GM12878 (cell line): ENCODE measurements around the gene STK16. TPM values are rescaled to one million over a fixed set of nuclear protein-coding genes. Genes with fewer than 3 reads are reported as not detected.

Experiments used
- ATAC-seq: fragments of 200-7000 bp; cut with Tn5 transposase; 3 replicates; pipeline ENCODE4 v1.9.1; 2020; ENCODE audit warnings: mild to moderate bottlenecking, moderate library complexity
- BruUV-seq: library from RNA; stranded (reverse); fragments of 400-500 nt; replicated peaks from 2 replicates; lab custom pipeline; 2021; lab: Mats Ljungman, UMichigan
- CTCF ChIA-PET: fragments of 300-600 bp; sonication (Branson Sonifier 250); formaldehyde crosslinking; extraction: SDS; loops from one replicate; lab custom pipeline; 2021; ENCODE audit warnings: inconsistent platforms; lab: Yijun Ruan, JAX
- POLR2A ChIA-PET: fragments of 350-600 bp; formaldehyde crosslinking; extraction: SDS; loops from one replicate; lab custom pipeline; 2021; ENCODE audit warnings: inconsistent platforms; lab: Charles Lee
- RAD21 ChIA-PET: fragments of 300-600 bp; sonication (Branson Sonifier 250); formaldehyde crosslinking; loops from one replicate; lab custom pipeline; 2023; ENCODE audit warnings: antibody characterized with exemption; ENCODE audit not compliant: unreplicated experiment; lab: Charles Lee
- SMC1A ChIA-PET: fragments of 300-600 bp; sonication (Branson Sonifier 250); formaldehyde crosslinking; loops from one replicate; lab custom pipeline; 2023; ENCODE audit not compliant: unreplicated experiment, uncharacterized antibody; lab: Charles Lee
- DNase-seq: peaks from one replicate; pipeline ENCODE4 v3.0.0-alpha.2; 2011; ENCODE audit warnings: low read depth, low spot score
- FAIRE-seq: peaks from 3 replicates; lab custom pipeline; 2011; peaks lifted over from hg19 to GRCh38; lab: Jason Lieb, UNC
- H2AFZ ChIP-seq: 2 replicates; pipeline ENCODE4 v1.6.0; 2011; ENCODE audit warnings: low read depth, low read length, control low read depth; ENCODE audit not compliant: control insufficient read depth
- H3K27ac ChIP-seq: 2 replicates; pipeline ENCODE4 v1.5.1; 2011; ENCODE audit warnings: control low read depth; ENCODE audit not compliant: control insufficient read depth, insufficient read depth
- H3K27me3 ChIP-seq, 2 experiments: replicated peaks in 1 of 2; 2 replicates each; pipeline versions ENCODE4 v1.6.0 to v1.6.1; 2011; ENCODE audit warnings: low read length in 1 of 2; ENCODE audit not compliant: control insufficient read depth in 2 of 2, insufficient read depth in 2 of 2
- H3K36me3 ChIP-seq, 2 experiments: 2 replicates each; pipeline ENCODE4 v1.5.1; 2011; ENCODE audit warnings: low read length in 1 of 2; ENCODE audit not compliant: control insufficient read depth in 2 of 2, insufficient read depth in 2 of 2
- H3K4me1 ChIP-seq: 2 replicates; pipeline ENCODE4 v1.6.1; 2011; ENCODE audit warnings: mild to moderate bottlenecking, low read length, moderate library complexity, mixed read lengths; ENCODE audit not compliant: control insufficient read depth, insufficient read depth
- H3K4me2 ChIP-seq: 2 replicates; pipeline ENCODE4 v1.6.0; 2011; ENCODE audit warnings: control low read depth; ENCODE audit not compliant: control insufficient read depth, insufficient read depth
- H3K4me3 ChIP-seq: fragments of 200-600 bp; sonication (generic); 2 replicates; pipeline ENCODE4 v1.5.1; 2016
- H3K79me2 ChIP-seq: 2 replicates; pipeline ENCODE4 v1.6.0; 2011; ENCODE audit warnings: low read length; ENCODE audit not compliant: control insufficient read depth, insufficient read depth
- H3K9ac ChIP-seq: 2 replicates; pipeline ENCODE4 v1.8.0; 2011; ENCODE audit warnings: low read length, control low read depth, mixed read lengths; ENCODE audit not compliant: control insufficient read depth, insufficient read depth
- H3K9me3 ChIP-seq: replicated peaks from 3 replicates; pipeline ENCODE4 v1.5.1; 2011; ENCODE audit warnings: mild to moderate bottlenecking, low read length; ENCODE audit not compliant: control insufficient read depth, insufficient read depth
- H4K20me1 ChIP-seq: 2 replicates; pipeline ENCODE4 v1.6.0; 2011; ENCODE audit not compliant: control insufficient read depth, insufficient read depth
- BMI1 ChIP-seq: fragments of 450-650 bp; IDR thresholded peaks from 2 replicates; pipeline ENCODE4 v1.6.1; 2016; ENCODE audit warnings: mild to moderate bottlenecking, moderate library complexity, borderline replicate concordance
- BRCA1 ChIP-seq: IDR thresholded peaks from 2 replicates; pipeline ENCODE4 v1.6.1; 2011; ENCODE audit warnings: low read depth, low read length, improper control_type of control experiment
- CEBPB ChIP-seq, 2 experiments: fragments of 150-350 bp in 1 of 2; IDR thresholded peaks; 2 replicates each; pipeline ENCODE4 v1.6.1; 2012 to 2014; ENCODE audit warnings: low read depth in 2 of 2, low read length in 2 of 2, borderline replicate concordance in 1 of 2, inconsistent platforms in 1 of 2
- IKZF1 ChIP-seq: fragments of 450-650 bp; conservative IDR thresholded peaks from 2 replicates; pipeline ENCODE4 v1.6.1; 2017; ENCODE audit warnings: antibody characterized with exemption, mild to moderate bottlenecking
- JUND ChIP-seq: IDR thresholded peaks from 2 replicates; pipeline ENCODE4 v1.6.1; 2012; ENCODE audit warnings: low read depth, mild to moderate bottlenecking, low read length, improper control_type of control experiment, moderate library complexity
- RUNX3 ChIP-seq: IDR thresholded peaks from 2 replicates; pipeline ENCODE4 v1.6.1; 2012; ENCODE audit warnings: low read length, inconsistent platforms
- SIX5 ChIP-seq: IDR thresholded peaks from 2 replicates; pipeline ENCODE4 v1.6.1; 2011; ENCODE audit warnings: mild to moderate bottlenecking, low read depth, low read length, moderate library complexity; ENCODE audit not compliant: severe bottlenecking
- WGBS: methylation state at CpG from one replicate; pipeline ENCODE4 v1.1.6; 2016; ENCODE audit warnings: low lambda C conversion rate; ENCODE audit not compliant: insufficient replicate concordance, insufficient coverage; ENCODE audit errors: missing lambda C conversion rate; 5-methylcytosine and 5-hydroxymethylcytosine counted together
- in situ Hi-C: fragments of 300-500 bp; cut with MboI; formaldehyde crosslinking; loops from 9 replicates; pipeline ENCODE4 v1.14.3; 2018; ENCODE audit warnings: mixed read lengths
- intact Hi-C: fragments of 100-400 bp; cut with micrococcal nuclease; formaldehyde crosslinking; loops from one replicate; pipeline ENCODE4 v1.14.2; 2022; ENCODE audit not compliant: unreplicated experiment
- polyA plus RNA-seq, 11 experiments: library from polyadenylated mRNA; depleted of rRNA in 4 of 11; unstranded in 6 of 11; stranded (reverse) in 5 of 11; fragments of >200 nt; fragmentation: Nextera tagmentation in 4 of 11; fragmentation: Illumina TruSeq in 1 of 11; extraction: Ambion mirVana in 4 of 11; extraction: Trizol in 1 of 11; gene quantifications; 1 replicate in 1 of 11; 2 replicates in 10 of 11; pipeline versions ENCODE4 v1.2.1 to v1.2.3, GENCODE V29; 2011 to 2016; ENCODE audit warnings: inconsistent platforms in 2 of 11, missing spikeins in 2 of 11, low read depth in 1 of 11
- total RNA-seq, 4 experiments: library from RNA; depleted of rRNA in 3 of 4; stranded (reverse); fragments of >200 nt in 3 of 4; fragmentation: Illumina TruSeq in 1 of 4; extraction: Trizol in 1 of 4; gene quantifications; 2 replicates each; pipeline versions ENCODE4 v1.2.1 to v1.2.3, GENCODE V29; 2013 to 2021
- TF ChIP-seq, protein P1 (sequence below): fragments of 450-650 bp; IDR thresholded peaks from 2 replicates; pipeline ENCODE4 v1.6.1; 2017; ENCODE audit warnings: mild to moderate bottlenecking, moderate library complexity

Gene STK16
- total and polyA plus RNA-seq, 10 of the 15 experiments (the other 5 are each of a cell fraction or from before 2014, with no cell fraction given): 4.3 to 50.1 (median 17.9) TPM

DNA sequence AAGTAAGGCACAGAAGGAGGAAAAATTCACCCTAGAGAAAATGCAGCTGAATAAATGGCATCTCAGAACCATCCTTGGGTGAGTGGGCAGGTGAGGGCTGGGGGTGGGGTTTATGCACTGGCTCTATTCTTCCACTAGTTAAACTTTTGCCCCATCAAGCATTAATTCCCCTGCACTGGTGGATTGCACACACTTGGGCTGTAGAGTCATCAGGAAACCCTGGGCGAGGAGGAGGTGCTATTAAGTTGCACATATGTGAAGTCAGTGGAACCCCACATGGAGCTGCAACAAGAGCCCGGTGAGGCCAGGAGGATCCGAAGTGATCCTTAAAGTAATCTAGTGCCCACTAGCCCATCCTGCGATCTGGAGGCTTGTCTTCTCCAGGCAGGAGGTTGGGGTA lies 27.1 kb downstream of the STK16 start:
- H4K20me1 ChIP-seq: no peaks in the 10 kb centered on the region
- 70% methylated on average over 4 of the region's 4 CpGs for WGBS
- H3K9me3 ChIP-seq: no peaks in the 10 kb centered on the region
- no peak overlapping the region for H3K9ac ChIP-seq
- in situ Hi-C loops: no loop called here
- no peak overlapping the region for H3K27ac ChIP-seq
- FAIRE-seq (no peak), ATAC-seq (no peak), DNase-seq (no peak)
- H3K4me1 ChIP-seq: peaks cover under 1% of the 10 kb centered on the region; the same call in 1 of the 2 replicates
- H3K4me3 ChIP-seq: no peak overlapping the region
- H3K79me2 ChIP-seq: no peaks in the 10 kb centered on the region
- intact Hi-C loops: no loop called here
- no peak overlapping the region for H2AFZ ChIP-seq
- POLR2A ChIA-PET: interaction anchor here (0.6 kb wide), 1 partner anchor 19 kb away, joined by 7 read pairs; the partner anchor contains the start of gene TUBA4A
- no peaks in the 10 kb centered on the region for H3K36me3 ChIP-seq
- CTCF ChIA-PET: interaction anchor here (13.5 kb wide), 1 partner anchor 21 kb away, joined by 257 read pairs; no protein-coding TSS in a partner anchor
- TF ChIP-seq, protein P1, sequence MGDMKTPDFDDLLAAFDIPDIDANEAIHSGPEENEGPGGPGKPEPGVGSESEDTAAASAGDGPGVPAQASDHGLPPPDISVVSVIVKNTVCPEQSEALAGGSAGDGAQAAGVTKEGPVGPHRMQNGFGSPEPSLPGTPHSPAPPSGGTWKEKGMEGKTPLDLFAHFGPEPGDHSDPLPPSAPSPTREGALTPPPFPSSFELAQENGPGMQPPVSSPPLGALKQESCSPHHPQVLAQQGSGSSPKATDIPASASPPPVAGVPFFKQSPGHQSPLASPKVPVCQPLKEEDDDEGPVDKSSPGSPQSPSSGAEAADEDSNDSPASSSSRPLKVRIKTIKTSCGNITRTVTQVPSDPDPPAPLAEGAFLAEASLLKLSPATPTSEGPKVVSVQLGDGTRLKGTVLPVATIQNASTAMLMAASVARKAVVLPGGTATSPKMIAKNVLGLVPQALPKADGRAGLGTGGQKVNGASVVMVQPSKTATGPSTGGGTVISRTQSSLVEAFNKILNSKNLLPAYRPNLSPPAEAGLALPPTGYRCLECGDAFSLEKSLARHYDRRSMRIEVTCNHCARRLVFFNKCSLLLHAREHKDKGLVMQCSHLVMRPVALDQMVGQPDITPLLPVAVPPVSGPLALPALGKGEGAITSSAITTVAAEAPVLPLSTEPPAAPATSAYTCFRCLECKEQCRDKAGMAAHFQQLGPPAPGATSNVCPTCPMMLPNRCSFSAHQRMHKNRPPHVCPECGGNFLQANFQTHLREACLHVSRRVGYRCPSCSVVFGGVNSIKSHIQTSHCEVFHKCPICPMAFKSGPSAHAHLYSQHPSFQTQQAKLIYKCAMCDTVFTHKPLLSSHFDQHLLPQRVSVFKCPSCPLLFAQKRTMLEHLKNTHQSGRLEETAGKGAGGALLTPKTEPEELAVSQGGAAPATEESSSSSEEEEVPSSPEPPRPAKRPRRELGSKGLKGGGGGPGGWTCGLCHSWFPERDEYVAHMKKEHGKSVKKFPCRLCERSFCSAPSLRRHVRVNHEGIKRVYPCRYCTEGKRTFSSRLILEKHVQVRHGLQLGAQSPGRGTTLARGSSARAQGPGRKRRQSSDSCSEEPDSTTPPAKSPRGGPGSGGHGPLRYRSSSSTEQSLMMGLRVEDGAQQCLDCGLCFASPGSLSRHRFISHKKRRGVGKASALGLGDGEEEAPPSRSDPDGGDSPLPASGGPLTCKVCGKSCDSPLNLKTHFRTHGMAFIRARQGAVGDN: no peak
- no peak for TF ChIP-seq RUNX3
- TF ChIP-seq IKZF1: no peak
- TF ChIP-seq JUND: no peak
- no peak for TF ChIP-seq SIX5
- TF ChIP-seq BRCA1: no peak
- no peak for TF ChIP-seq CEBPB (IDR thresholded peaks at IDR 0.05; ENCODE audit: borderline replicate concordance in 1 of 2, low read depth in 2 of 2, low read length in 2 of 2)
- no peak for TF ChIP-seq BMI1
- BruUV-seq: no TSS peak
- SMC1A ChIA-PET: no interaction called here
- no peak overlapping the region for H3K4me2 ChIP-seq
- RAD21 ChIA-PET: no interaction called here
- H3K27me3 ChIP-seq: no peaks in the 10 kb centered on the region
